Subcutaneous adipose tissue (tissue), 4 donors: ENCODE data around the gene MAGI3. TPM values are rescaled to one million over a fixed set of nuclear protein-coding genes. Genes with fewer than 3 reads are reported as not detected.

Experiments
- CTCF ChIP-seq: fragments of 450-650 bp; IDR thresholded peaks from one replicate; pipeline ENCODE4 v1.5.1; 2016; ENCODE audit warnings: low read depth, mild to moderate bottlenecking, control low read depth, antibody characterized with exemption, moderate library complexity
- total RNA-seq, 4 donors: library from RNA; depleted of rRNA; stranded (reverse); fragments of >200 nt; gene quantifications; one replicate each; pipeline ENCODE4 v1.1.0, GENCODE V29; 2016

Gene MAGI3
- total RNA-seq, 4 donors from 2014 or later = 11.6 to 19.4 (median 15.7) TPM

- no peak for TF ChIP-seq CTCF
Observed at GRCh38 chr1:113515498-113515897, 125.2 kb downstream of the MAGI3 start.

- TF ChIP-seq CTCF = no peak
Observed at GRCh38 chr1:113517346-113517745, 127.0 kb downstream of the MAGI3 start.

- no peak for TF ChIP-seq CTCF
Observed at GRCh38 chr1:113517983-113518382, 127.7 kb downstream of the MAGI3 start.

GRCh38 chr1:113519556-113519955 is 129.2 kb downstream of the MAGI3 start:
- no peak for TF ChIP-seq CTCF

GRCh38 chr1:113530021-113530420 is 139.7 kb downstream of the MAGI3 start:
- no peak for TF ChIP-seq CTCF

GRCh38 chr1:113531321-113531720 is 141.0 kb downstream of the MAGI3 start:
- no peak for TF ChIP-seq CTCF

GRCh38 chr1:113533061-113533460 is 142.7 kb downstream of the MAGI3 start:
- no peak for TF ChIP-seq CTCF
